K562 (cell line): ENCODE results near the gene ACBD6. TPM values are rescaled to one million over a fixed set of nuclear protein-coding genes. Genes with fewer than 3 reads are reported as not detected.

ENCODE experiments used
- ATAC-seq: fragments of 200-7000 bp; cut with Tn5 transposase; 3 replicates; pipeline ENCODE4 v1.9.1; 2020; ENCODE audit warnings: moderate library complexity
- BruUV-seq: library from RNA; stranded (reverse); fragments of 400-500 nt; replicated peaks from 2 replicates; lab custom pipeline; 2021; lab: Mats Ljungman, UMichigan
- CTCF ChIA-PET: fragments of 300-600 bp; formaldehyde crosslinking; extraction: SDS; loops from one replicate; lab custom pipeline; 2021; ENCODE audit warnings: low intra/inter-chr PET ratio; lab: Yijun Ruan, JAX
- POLR2A ChIA-PET: fragments of 300-600, 350-650 bp; sonication (Branson Sonifier 250); formaldehyde crosslinking; extraction: SDS; loops from one replicate; lab custom pipeline; 2021; ENCODE audit warnings: antibody characterized with exemption, inconsistent platforms; lab: Yijun Ruan, JAX
- DNase-seq, 4 experiments: peaks; one replicate each; pipeline versions ENCODE4 v3.0.0 to v3.0.0-alpha.2; 2011 to 2018; ENCODE audit warnings: low spot score in 3 of 4, mixed read lengths in 3 of 4; ENCODE audit errors: extremely low read depth in 1 of 4
- FAIRE-seq: peaks from 2 replicates; lab custom pipeline; 2011; peaks lifted over from hg19 to GRCh38; lab: Jason Lieb, UNC
- H2AFZ ChIP-seq: 2 replicates; pipeline ENCODE4 v1.6.0; 2011; ENCODE audit warnings: low read depth, low read length, control low read depth, inconsistent platforms
- H3K27ac ChIP-seq: fragments of 200-600 bp; 3 replicates; pipeline ENCODE4 v1.8.0; 2011; ENCODE audit warnings: low read depth, mild to moderate bottlenecking, control low read depth, inconsistent platforms, low read length, moderate library complexity, mixed read lengths; ENCODE audit errors: extremely low read depth
- H3K27me3 ChIP-seq, 2 experiments: fragments of 300-600 bp in 1 of 2; 2 replicates in 1 of 2; 3 replicates in 1 of 2; pipeline versions ENCODE4 v1.6.0 to v1.8.0; 2011; ENCODE audit warnings: inconsistent platforms in 2 of 2, low read length in 2 of 2, mild to moderate bottlenecking in 1 of 2, mixed read lengths in 1 of 2, moderate library complexity in 1 of 2; ENCODE audit not compliant: control insufficient read depth in 2 of 2, insufficient read depth in 2 of 2
- H3K36me3 ChIP-seq: fragments of 300-600 bp; 3 replicates; pipeline ENCODE4 v1.8.0; 2011; ENCODE audit warnings: mild to moderate bottlenecking, low read length, inconsistent platforms; ENCODE audit not compliant: control insufficient read depth, insufficient read depth
- H3K4me1 ChIP-seq, 2 experiments: fragments of 200-600 bp in 1 of 2; replicated peaks in 1 of 2; 2 replicates in 1 of 2; 3 replicates in 1 of 2; pipeline versions ENCODE4 v1.5.1 to v1.8.0; 2011; ENCODE audit warnings: inconsistent platforms in 2 of 2, low read length in 2 of 2, mild to moderate bottlenecking in 1 of 2, mixed read lengths in 1 of 2, moderate library complexity in 1 of 2; ENCODE audit not compliant: control insufficient read depth in 2 of 2, insufficient read depth in 2 of 2
- H3K4me2 ChIP-seq: 2 replicates; pipeline ENCODE4 v1.6.1; 2011; ENCODE audit warnings: low read length, control low read depth, inconsistent platforms, mixed read lengths; ENCODE audit not compliant: insufficient read depth
- H3K4me3 ChIP-seq: fragments of 200-600 bp; sonication (generic), shearing (Covaris generic); 2 replicates; pipeline ENCODE4 v1.5.1; 2016; ENCODE audit warnings: control low read depth, inconsistent platforms
- H3K79me2 ChIP-seq: fragments of 200-600 bp; 3 replicates; pipeline ENCODE4 v1.8.0; 2011; ENCODE audit warnings: low read length, inconsistent platforms; ENCODE audit not compliant: control insufficient read depth, insufficient read depth
- H3K9ac ChIP-seq, 2 experiments: 2 replicates each; pipeline versions ENCODE4 v1.6.0 to v1.6.1; 2011; ENCODE audit warnings: low read depth in 2 of 2, low read length in 2 of 2, control low read depth in 1 of 2, inconsistent platforms in 1 of 2, mild to moderate bottlenecking in 1 of 2, mixed read lengths in 1 of 2; ENCODE audit not compliant: insufficient read depth in 1 of 2
- H3K9me1 ChIP-seq: one replicate; pipeline ENCODE4 v1.6.0; 2011; ENCODE audit warnings: inconsistent platforms, mild to moderate bottlenecking, low read length, moderate library complexity; ENCODE audit not compliant: control insufficient read depth, insufficient read depth
- H3K9me3 ChIP-seq: replicated peaks from 2 replicates; pipeline ENCODE4 v1.5.1; 2011; ENCODE audit warnings: low read depth, low read length, inconsistent platforms; ENCODE audit not compliant: control insufficient read depth, insufficient read depth
- H4K20me1 ChIP-seq: replicated peaks from 2 replicates; pipeline ENCODE4 v1.6.1; 2011; ENCODE audit warnings: low read length, inconsistent platforms, mixed read lengths; ENCODE audit not compliant: control insufficient read depth, insufficient read depth
- ARHGAP35 ChIP-seq: fragments of 450-650 bp; IDR thresholded peaks from 2 replicates; pipeline ENCODE4 v1.6.1; 2018; ENCODE audit not compliant: partially characterized antibody
- BCOR ChIP-seq: fragments of 450-650 bp; IDR thresholded peaks from 2 replicates; pipeline ENCODE4 v1.6.1; 2016
- CHD2 ChIP-seq: IDR thresholded peaks from 2 replicates; pipeline ENCODE4 v1.6.1; 2011; ENCODE audit warnings: low read depth, low read length
- HDAC2 ChIP-seq: fragments of 450-650 bp; IDR thresholded peaks from 2 replicates; pipeline ENCODE4 v1.6.1; 2016; ENCODE audit warnings: mild to moderate bottlenecking
- HMG20B ChIP-seq: fragments of 250-450 bp; sonication (Bioruptor Pico); IDR thresholded peaks from 2 replicates; pipeline ENCODE4 v1.5.0; 2021; ENCODE audit warnings: mild to moderate bottlenecking
- MAFK ChIP-seq: IDR thresholded peaks from 2 replicates; pipeline ENCODE4 v1.6.1; 2011; ENCODE audit warnings: low read length, improper control_type of control experiment
- MEIS2 ChIP-seq: fragments of 450-650 bp; IDR thresholded peaks from 2 replicates; pipeline ENCODE4 v1.6.1; 2014; ENCODE audit warnings: mild to moderate bottlenecking; ENCODE audit not compliant: partially characterized antibody
- SAFB2 ChIP-seq: fragments of 200-400 bp; formaldehyde crosslinking; IDR thresholded peaks from 2 replicates; pipeline ENCODE4 v1.6.1; 2018; ENCODE audit warnings: borderline replicate concordance, low read length, low read depth, moderate library complexity; ENCODE audit not compliant: severe bottlenecking
- ZBTB17 ChIP-seq: fragments of 450-650 bp; formaldehyde crosslinking; IDR thresholded peaks from 2 replicates; pipeline ENCODE4 v1.4.0; 2020; ENCODE audit warnings: mild to moderate bottlenecking
- WGBS: fragments of 100-300 bp; shearing (Covaris generic); methylation state at CpG from one replicate; pipeline ENCODE4 v1.1.6; 2016; ENCODE audit warnings: low coverage, mixed read lengths; ENCODE audit not compliant: insufficient coverage; ENCODE audit errors: missing lambda C conversion rate; 5-methylcytosine and 5-hydroxymethylcytosine counted together
- in situ Hi-C: fragments of 300-500 bp; cut with MboI; formaldehyde crosslinking; loops from 4 replicates; pipeline ENCODE4 v1.15.0; 2018; ENCODE audit warnings: inconsistent platforms, mixed read lengths
- intact Hi-C: fragments of 100-400 bp; cut with micrococcal nuclease; formaldehyde crosslinking; loops from 2 replicates; pipeline ENCODE4 v1.14.2; 2022
- polyA plus RNA-seq, 8 experiments: library from polyadenylated mRNA; depleted of rRNA in 4 of 8; stranded (reverse) in 5 of 8; unstranded in 3 of 8; fragments of >200 nt; fragmentation: Nextera tagmentation in 2 of 8; fragmentation: Illumina TruSeq in 1 of 8; extraction: Ambion mirVana in 2 of 8; extraction: Trizol in 1 of 8; gene quantifications; 2 replicates each; pipeline versions ENCODE4 v1.2.1 to v1.2.3, GENCODE V29; 2011 to 2014; ENCODE audit warnings: inconsistent platforms in 1 of 8, missing spikeins in 1 of 8
- total RNA-seq, 7 experiments: library from RNA; depleted of rRNA in 6 of 7; stranded (reverse); fragments of >200 nt in 6 of 7; fragmentation: Illumina TruSeq in 2 of 7; extraction: Trizol in 2 of 7; gene quantifications; 2 replicates each; pipeline versions ENCODE4 v1.2.1 to v1.2.3, GENCODE V29; 2011 to 2021; ENCODE audit warnings: low replicate concordance in 1 of 7
- TF ChIP-seq, protein P1 (sequence below), 2 experiments: fragments of 450-650 bp in 1 of 2; sonication (generic) in 1 of 2; formaldehyde crosslinking in 1 of 2; IDR thresholded peaks in 1 of 2; conservative IDR thresholded peaks in 1 of 2; 2 replicates each; pipeline versions ENCODE4 v1.6.1 to v1.8.1; 2016 to 2023; ENCODE audit warnings: mild to moderate bottlenecking in 2 of 2, moderate library complexity in 2 of 2, inconsistent platforms in 1 of 2, missing genetic modification reagents in 1 of 2
- TF ChIP-seq, protein P2 (sequence below): fragments of 250-450 bp; sonication (Bioruptor Pico); IDR thresholded peaks from 2 replicates; pipeline ENCODE4 v1.8.0; 2022; ENCODE audit warnings: moderate library complexity, mild to moderate bottlenecking, inconsistent platforms
- TF ChIP-seq, protein P3 (sequence below): sonication (generic); formaldehyde crosslinking; IDR thresholded peaks from 2 replicates; pipeline ENCODE4 v1.8.1; 2022; ENCODE audit warnings: missing genetic modification reagents
- TF ChIP-seq, protein P4 (sequence below): sonication (generic); formaldehyde crosslinking; IDR thresholded peaks from 2 replicates; pipeline ENCODE4 v1.8.1; 2023; ENCODE audit warnings: mild to moderate bottlenecking, missing genetic modification reagents, moderate library complexity
- TF ChIP-seq, protein P5 (sequence below): fragments of 250-450 bp; sonication (Bioruptor Pico); IDR thresholded peaks from 2 replicates; pipeline ENCODE4 v1.5.0; 2020; ENCODE audit warnings: mild to moderate bottlenecking, borderline replicate concordance

Gene ACBD6
- total and polyA plus RNA-seq, 9 of the 15 experiments (the other 6 are each of a cell fraction or from before 2014, with no cell fraction given): 16.9 to 107 (median 77.7) TPM

DNA sequence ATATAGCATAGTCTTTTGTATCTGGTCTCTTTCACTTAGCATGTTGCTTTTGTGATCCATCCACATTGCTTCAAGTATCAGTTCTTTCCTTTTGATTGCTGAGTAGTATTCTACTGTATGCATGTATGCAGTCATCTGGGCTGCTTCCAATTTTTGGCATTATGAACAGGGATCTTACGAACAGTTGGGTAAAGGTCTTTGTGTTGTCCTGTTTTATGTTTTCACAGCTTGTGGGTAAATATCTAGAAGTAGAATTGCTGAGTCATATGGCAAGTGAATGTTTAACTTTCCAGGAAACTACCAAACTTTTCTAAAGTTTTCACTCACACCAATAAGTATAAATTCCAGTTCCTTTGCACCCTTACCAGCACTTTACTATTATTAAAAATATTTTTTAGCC lies 211.4 kb downstream of the ACBD6 start (continued):
- TF ChIP-seq, protein P1, sequence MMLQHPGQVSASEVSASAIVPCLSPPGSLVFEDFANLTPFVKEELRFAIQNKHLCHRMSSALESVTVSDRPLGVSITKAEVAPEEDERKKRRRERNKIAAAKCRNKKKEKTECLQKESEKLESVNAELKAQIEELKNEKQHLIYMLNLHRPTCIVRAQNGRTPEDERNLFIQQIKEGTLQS (IDR thresholded peaks at IDR 0.05): peak; percentile 22; the same call in 1 of the 2 replicates
- TF ChIP-seq, protein P1 (CRISPR knock-in tag; conservative IDR thresholded peaks at IDR 0.05): no peak
- 0 out of 2 replicates have a peak, but pooled peaks have one; percentile 39 for TF ChIP-seq HDAC2
- TF ChIP-seq, protein P2, sequence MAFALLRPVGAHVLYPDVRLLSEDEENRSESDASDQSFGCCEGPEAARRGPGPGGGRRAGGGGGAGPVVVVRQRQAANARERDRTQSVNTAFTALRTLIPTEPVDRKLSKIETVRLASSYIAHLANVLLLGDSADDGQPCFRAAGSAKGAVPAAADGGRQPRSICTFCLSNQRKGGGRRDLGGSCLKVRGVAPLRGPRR: no peak

DNA sequence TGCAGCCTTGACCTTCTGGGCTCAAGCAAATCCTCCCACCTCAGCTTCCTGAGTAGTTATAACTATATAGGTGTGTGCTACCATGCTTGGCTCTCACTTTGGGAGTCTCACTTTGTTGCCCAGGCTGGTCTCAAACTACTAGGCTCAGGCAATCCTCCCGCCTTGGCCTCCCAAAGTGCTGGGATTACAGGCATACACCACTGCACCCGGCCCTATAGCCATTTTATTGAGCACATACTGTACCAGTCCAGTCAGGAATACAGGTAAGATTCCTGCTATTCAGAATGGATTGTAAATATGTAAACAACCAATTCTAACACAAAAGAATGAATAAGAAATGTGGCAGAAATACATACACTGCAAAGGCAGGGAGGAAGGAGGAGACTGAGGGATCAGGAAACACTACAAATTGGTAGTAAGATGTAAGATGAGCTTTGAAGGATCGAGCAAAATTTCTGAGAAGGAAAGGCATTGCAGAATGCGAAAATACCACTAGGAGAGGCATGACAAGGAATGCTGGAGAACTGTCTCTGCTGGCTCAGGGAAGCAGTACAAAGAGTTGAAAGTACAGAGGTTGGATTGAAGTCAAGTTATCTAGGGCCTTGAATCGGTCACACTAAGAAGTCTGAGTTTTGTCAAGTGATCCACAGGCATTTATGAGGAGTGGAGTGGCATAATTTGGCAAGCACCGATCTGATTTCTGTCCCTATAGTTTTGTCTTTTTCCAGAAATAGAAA lies 211.9 kb downstream of the ACBD6 start:
- H3K4me2 ChIP-seq: no peak overlapping the region; the same call in 1 of the 2 replicates
- POLR2A ChIA-PET: interaction anchor here (1.0 kb wide), 1 partner anchor 29 kb away, joined by 5 read pairs; no protein-coding TSS in a partner anchor
- peaks cover 22% of the 10 kb centered on the region; the same call in 2 of the 3 replicates for H3K36me3 ChIP-seq
- intact Hi-C loops (no loop called here), in situ Hi-C loops (no loop called here)
- H3K27ac ChIP-seq: peak overlapping the region; percentile 29
- peak overlapping the region; percentile 18 for H2AFZ ChIP-seq
- no peaks in the 10 kb centered on the region for H4K20me1 ChIP-seq
- H3K4me1 ChIP-seq: peaks cover 7 to 27% of the 10 kb centered on the region in 2 experiments; a peak in 4 of 5 replicates
- WGBS: 63% methylated on average over 6 of the region's 6 CpGs
- H3K9me3 ChIP-seq: no peaks in the 10 kb centered on the region
- ATAC-seq (peak; percentile 70), FAIRE-seq (no peak), DNase-seq (no peak)
- BruUV-seq: no TSS peak
- no peaks in the 10 kb centered on the region for H3K9me1 ChIP-seq
- H3K27me3 ChIP-seq: no peaks in the 10 kb centered on the region
- peaks cover 5% of the 10 kb centered on the region; the same call in 1 of the 3 replicates for H3K79me2 ChIP-seq
- H3K9ac ChIP-seq: peak overlapping the region; percentile 3 to 11; a peak in 2 of 4 replicates
- no peak overlapping the region for H3K4me3 ChIP-seq
- CTCF ChIA-PET: no interaction called here
- TF ChIP-seq MEIS2 (no peak), BCOR (peak; percentile 72), ARHGAP35 (no peak), CHD2 (no peak), SAFB2 (no peak), MAFK (no peak), ZBTB17 (CRISPR knock-in tag) (no peak), HMG20B (no peak)
- TF ChIP-seq, protein P3, sequence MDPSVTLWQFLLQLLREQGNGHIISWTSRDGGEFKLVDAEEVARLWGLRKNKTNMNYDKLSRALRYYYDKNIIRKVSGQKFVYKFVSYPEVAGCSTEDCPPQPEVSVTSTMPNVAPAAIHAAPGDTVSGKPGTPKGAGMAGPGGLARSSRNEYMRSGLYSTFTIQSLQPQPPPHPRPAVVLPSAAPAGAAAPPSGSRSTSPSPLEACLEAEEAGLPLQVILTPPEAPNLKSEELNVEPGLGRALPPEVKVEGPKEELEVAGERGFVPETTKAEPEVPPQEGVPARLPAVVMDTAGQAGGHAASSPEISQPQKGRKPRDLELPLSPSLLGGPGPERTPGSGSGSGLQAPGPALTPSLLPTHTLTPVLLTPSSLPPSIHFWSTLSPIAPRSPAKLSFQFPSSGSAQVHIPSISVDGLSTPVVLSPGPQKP (CRISPR knock-in tag): no peak
- TF ChIP-seq, protein P4, sequence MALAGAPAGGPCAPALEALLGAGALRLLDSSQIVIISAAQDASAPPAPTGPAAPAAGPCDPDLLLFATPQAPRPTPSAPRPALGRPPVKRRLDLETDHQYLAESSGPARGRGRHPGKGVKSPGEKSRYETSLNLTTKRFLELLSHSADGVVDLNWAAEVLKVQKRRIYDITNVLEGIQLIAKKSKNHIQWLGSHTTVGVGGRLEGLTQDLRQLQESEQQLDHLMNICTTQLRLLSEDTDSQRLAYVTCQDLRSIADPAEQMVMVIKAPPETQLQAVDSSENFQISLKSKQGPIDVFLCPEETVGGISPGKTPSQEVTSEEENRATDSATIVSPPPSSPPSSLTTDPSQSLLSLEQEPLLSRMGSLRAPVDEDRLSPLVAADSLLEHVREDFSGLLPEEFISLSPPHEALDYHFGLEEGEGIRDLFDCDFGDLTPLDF (CRISPR knock-in tag): no peak
- TF ChIP-seq, protein P5, sequence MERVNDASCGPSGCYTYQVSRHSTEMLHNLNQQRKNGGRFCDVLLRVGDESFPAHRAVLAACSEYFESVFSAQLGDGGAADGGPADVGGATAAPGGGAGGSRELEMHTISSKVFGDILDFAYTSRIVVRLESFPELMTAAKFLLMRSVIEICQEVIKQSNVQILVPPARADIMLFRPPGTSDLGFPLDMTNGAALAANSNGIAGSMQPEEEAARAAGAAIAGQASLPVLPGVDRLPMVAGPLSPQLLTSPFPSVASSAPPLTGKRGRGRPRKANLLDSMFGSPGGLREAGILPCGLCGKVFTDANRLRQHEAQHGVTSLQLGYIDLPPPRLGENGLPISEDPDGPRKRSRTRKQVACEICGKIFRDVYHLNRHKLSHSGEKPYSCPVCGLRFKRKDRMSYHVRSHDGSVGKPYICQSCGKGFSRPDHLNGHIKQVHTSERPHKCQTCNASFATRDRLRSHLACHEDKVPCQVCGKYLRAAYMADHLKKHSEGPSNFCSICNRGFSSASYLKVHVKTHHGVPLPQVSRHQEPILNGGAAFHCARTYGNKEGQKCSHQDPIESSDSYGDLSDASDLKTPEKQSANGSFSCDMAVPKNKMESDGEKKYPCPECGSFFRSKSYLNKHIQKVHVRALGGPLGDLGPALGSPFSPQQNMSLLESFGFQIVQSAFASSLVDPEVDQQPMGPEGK: no peak
